K562 (cell line): ENCODE data around the gene AIDA. TPM values are rescaled to one million over a fixed set of nuclear protein-coding genes. Genes with fewer than 3 reads are reported as not detected.

Source experiments
- CREM ChIP-seq: IDR thresholded peaks from 2 replicates; pipeline ENCODE4 v1.6.1; 2014; ENCODE audit warnings: antibody characterized with exemption, low read depth
- EP300 ChIP-seq: IDR thresholded peaks from 2 replicates; pipeline ENCODE4 v1.6.1; 2012; ENCODE audit warnings: low read length, improper control_type of control experiment
- HNRNPUL1 ChIP-seq: fragments of 200-400 bp; formaldehyde crosslinking; IDR thresholded peaks from 2 replicates; pipeline ENCODE4 v1.6.1; 2017; ENCODE audit warnings: low read length
- MAFG ChIP-seq: fragments of 450-650 bp; conservative IDR thresholded peaks from 2 replicates; pipeline ENCODE4 v1.6.1; 2016; ENCODE audit warnings: missing genetic modification characterization, missing compliant biosample characterization
- SNIP1 ChIP-seq: fragments of 450-650 bp; IDR thresholded peaks from 2 replicates; pipeline ENCODE4 v1.7.1; 2017; ENCODE audit warnings: low read depth, mild to moderate bottlenecking
- SRSF1 ChIP-seq: fragments of 200-400 bp; formaldehyde crosslinking; IDR thresholded peaks from 2 replicates; pipeline ENCODE4 v1.6.1; 2017; ENCODE audit warnings: mild to moderate bottlenecking, low read depth, low read length, moderate library complexity
- ZNF253 ChIP-seq: fragments of 250-450 bp; sonication (Bioruptor Pico); conservative IDR thresholded peaks from 2 replicates; pipeline ENCODE4 v1.6.1; 2021; ENCODE audit warnings: mild to moderate bottlenecking
- polyA plus RNA-seq, 8 experiments: library from polyadenylated mRNA; depleted of rRNA in 4 of 8; stranded (reverse) in 5 of 8; unstranded in 3 of 8; fragments of >200 nt; fragmentation: Nextera tagmentation in 2 of 8; fragmentation: Illumina TruSeq in 1 of 8; extraction: Ambion mirVana in 2 of 8; extraction: Trizol in 1 of 8; gene quantifications; 2 replicates each; pipeline versions ENCODE4 v1.2.1 to v1.2.3, GENCODE V29; 2011 to 2014; ENCODE audit warnings: inconsistent platforms in 1 of 8, missing spikeins in 1 of 8
- total RNA-seq, 7 experiments: library from RNA; depleted of rRNA in 6 of 7; stranded (reverse); fragments of >200 nt in 6 of 7; fragmentation: Illumina TruSeq in 2 of 7; extraction: Trizol in 2 of 7; gene quantifications; 2 replicates each; pipeline versions ENCODE4 v1.2.1 to v1.2.3, GENCODE V29; 2011 to 2021; ENCODE audit warnings: low replicate concordance in 1 of 7
- TF ChIP-seq, protein P1 (sequence below): fragments of 250-450 bp; sonication (Bioruptor Pico); IDR thresholded peaks from 2 replicates; pipeline ENCODE4 v1.4.0; 2020; ENCODE audit warnings: mild to moderate bottlenecking, moderate library complexity, borderline replicate concordance
- TF ChIP-seq, protein P2 (sequence below): fragments of 450-650 bp; IDR thresholded peaks from 2 replicates; pipeline ENCODE4 v1.6.1; 2017; ENCODE audit warnings: antibody characterized with exemption, mild to moderate bottlenecking
- TF ChIP-seq, protein P3 (sequence below): fragments of 250-450 bp; sonication (Bioruptor Pico); IDR thresholded peaks from 2 replicates; pipeline ENCODE4 v1.8.0; 2022; ENCODE audit warnings: inconsistent platforms
- TF ChIP-seq, protein P4 (sequence below): fragments of 200-400 bp; formaldehyde crosslinking; IDR thresholded peaks from 2 replicates; pipeline ENCODE4 v1.6.1; 2017; ENCODE audit warnings: mild to moderate bottlenecking, low read depth, low read length, moderate library complexity
- TF ChIP-seq, protein P5 (sequence below), 2 experiments: IDR thresholded peaks in 1 of 2; conservative IDR thresholded peaks in 1 of 2; 2 replicates each; pipeline ENCODE4 v1.6.1; 2016; ENCODE audit warnings: low read depth in 2 of 2, mild to moderate bottlenecking in 1 of 2, missing compliant biosample characterization in 1 of 2, missing genetic modification characterization in 1 of 2, moderate library complexity in 1 of 2

The AIDA gene
- total and polyA plus RNA-seq, 9 of the 15 experiments (the other 6 are each of a cell fraction or from before 2014, with no cell fraction given): 18.2 to 77.9 (median 24.9) TPM

DNA sequence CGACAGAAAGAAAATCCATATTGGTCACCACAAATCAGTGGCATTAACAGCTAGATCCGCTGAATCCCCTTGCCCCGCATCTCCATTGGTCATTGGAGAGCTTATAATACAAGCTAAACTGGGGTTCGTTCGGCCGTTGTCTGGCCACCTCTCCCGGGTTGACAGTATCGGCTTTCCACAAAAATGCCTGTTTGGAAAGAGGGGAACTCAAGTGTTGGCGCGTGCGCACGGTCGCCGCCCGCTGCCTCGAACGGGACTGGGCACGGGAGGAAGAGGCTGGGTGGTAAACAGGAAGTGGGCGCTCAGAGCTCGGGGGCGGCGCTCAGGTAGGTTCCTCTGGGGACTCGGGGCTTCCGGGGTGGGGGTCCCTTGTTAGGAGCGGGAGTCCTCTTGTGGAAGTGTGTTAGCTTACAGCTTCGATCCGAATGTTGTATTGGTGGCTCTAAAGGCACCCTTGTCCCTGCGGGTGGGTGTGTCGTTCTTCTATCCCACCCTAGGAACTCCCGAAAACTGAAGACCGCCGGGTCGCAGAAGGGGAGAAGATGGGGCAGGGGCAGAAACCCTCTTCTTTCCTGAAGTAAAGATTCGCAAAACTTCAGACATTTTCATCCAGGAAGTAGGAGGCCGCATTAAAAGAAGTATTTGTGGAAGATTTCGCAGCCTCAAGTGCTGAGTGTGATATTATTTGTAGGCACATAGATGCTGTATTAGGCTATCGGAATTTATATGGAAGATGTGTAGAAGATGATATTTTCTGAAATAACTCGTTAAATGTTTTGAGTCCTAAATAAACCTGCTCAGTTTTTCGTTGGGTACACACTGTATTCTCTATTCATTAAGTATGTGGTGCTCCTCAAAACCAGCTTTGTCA, 1.0 kb upstream of the AIDA start (continued):
- TF ChIP-seq, protein P1, sequence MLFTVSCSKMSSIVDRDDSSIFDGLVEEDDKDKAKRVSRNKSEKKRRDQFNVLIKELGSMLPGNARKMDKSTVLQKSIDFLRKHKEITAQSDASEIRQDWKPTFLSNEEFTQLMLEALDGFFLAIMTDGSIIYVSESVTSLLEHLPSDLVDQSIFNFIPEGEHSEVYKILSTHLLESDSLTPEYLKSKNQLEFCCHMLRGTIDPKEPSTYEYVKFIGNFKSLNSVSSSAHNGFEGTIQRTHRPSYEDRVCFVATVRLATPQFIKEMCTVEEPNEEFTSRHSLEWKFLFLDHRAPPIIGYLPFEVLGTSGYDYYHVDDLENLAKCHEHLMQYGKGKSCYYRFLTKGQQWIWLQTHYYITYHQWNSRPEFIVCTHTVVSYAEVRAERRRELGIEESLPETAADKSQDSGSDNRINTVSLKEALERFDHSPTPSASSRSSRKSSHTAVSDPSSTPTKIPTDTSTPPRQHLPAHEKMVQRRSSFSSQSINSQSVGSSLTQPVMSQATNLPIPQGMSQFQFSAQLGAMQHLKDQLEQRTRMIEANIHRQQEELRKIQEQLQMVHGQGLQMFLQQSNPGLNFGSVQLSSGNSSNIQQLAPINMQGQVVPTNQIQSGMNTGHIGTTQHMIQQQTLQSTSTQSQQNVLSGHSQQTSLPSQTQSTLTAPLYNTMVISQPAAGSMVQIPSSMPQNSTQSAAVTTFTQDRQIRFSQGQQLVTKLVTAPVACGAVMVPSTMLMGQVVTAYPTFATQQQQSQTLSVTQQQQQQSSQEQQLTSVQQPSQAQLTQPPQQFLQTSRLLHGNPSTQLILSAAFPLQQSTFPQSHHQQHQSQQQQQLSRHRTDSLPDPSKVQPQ (CRISPR knock-in tag): no peak
- TF ChIP-seq, protein P2, sequence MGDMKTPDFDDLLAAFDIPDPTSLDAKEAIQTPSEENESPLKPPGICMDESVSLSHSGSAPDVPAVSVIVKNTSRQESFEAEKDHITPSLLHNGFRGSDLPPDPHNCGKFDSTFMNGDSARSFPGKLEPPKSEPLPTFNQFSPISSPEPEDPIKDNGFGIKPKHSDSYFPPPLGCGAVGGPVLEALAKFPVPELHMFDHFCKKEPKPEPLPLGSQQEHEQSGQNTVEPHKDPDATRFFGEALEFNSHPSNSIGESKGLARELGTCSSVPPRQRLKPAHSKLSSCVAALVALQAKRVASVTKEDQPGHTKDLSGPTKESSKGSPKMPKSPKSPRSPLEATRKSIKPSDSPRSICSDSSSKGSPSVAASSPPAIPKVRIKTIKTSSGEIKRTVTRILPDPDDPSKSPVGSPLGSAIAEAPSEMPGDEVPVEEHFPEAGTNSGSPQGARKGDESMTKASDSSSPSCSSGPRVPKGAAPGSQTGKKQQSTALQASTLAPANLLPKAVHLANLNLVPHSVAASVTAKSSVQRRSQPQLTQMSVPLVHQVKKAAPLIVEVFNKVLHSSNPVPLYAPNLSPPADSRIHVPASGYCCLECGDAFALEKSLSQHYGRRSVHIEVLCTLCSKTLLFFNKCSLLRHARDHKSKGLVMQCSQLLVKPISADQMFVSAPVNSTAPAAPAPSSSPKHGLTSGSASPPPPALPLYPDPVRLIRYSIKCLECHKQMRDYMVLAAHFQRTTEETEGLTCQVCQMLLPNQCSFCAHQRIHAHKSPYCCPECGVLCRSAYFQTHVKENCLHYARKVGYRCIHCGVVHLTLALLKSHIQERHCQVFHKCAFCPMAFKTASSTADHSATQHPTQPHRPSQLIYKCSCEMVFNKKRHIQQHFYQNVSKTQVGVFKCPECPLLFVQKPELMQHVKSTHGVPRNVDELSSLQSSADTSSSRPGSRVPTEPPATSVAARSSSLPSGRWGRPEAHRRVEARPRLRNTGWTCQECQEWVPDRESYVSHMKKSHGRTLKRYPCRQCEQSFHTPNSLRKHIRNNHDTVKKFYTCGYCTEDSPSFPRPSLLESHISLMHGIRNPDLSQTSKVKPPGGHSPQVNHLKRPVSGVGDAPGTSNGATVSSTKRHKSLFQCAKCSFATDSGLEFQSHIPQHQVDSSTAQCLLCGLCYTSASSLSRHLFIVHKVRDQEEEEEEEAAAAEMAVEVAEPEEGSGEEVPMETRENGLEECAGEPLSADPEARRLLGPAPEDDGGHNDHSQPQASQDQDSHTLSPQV: no peak
- TF ChIP-seq SNIP1: no peak
- no peak for TF ChIP-seq SRSF1
- peak; percentile 36 for TF ChIP-seq EP300
- peak; percentile 72 for TF ChIP-seq CREM
- no peak for TF ChIP-seq MAFG (tag)
- TF ChIP-seq, protein P3, sequence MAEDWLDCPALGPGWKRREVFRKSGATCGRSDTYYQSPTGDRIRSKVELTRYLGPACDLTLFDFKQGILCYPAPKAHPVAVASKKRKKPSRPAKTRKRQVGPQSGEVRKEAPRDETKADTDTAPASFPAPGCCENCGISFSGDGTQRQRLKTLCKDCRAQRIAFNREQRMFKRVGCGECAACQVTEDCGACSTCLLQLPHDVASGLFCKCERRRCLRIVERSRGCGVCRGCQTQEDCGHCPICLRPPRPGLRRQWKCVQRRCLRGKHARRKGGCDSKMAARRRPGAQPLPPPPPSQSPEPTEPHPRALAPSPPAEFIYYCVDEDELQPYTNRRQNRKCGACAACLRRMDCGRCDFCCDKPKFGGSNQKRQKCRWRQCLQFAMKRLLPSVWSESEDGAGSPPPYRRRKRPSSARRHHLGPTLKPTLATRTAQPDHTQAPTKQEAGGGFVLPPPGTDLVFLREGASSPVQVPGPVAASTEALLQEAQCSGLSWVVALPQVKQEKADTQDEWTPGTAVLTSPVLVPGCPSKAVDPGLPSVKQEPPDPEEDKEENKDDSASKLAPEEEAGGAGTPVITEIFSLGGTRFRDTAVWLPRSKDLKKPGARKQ (CRISPR knock-in tag): no peak
- no peak for TF ChIP-seq ZNF253 (CRISPR knock-in tag)
- no peak for TF ChIP-seq HNRNPUL1
- TF ChIP-seq, protein P4, sequence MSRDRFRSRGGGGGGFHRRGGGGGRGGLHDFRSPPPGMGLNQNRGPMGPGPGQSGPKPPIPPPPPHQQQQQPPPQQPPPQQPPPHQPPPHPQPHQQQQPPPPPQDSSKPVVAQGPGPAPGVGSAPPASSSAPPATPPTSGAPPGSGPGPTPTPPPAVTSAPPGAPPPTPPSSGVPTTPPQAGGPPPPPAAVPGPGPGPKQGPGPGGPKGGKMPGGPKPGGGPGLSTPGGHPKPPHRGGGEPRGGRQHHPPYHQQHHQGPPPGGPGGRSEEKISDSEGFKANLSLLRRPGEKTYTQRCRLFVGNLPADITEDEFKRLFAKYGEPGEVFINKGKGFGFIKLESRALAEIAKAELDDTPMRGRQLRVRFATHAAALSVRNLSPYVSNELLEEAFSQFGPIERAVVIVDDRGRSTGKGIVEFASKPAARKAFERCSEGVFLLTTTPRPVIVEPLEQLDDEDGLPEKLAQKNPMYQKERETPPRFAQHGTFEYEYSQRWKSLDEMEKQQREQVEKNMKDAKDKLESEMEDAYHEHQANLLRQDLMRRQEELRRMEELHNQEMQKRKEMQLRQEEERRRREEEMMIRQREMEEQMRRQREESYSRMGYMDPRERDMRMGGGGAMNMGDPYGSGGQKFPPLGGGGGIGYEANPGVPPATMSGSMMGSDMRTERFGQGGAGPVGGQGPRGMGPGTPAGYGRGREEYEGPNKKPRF: no peak
- TF ChIP-seq, protein P5, sequence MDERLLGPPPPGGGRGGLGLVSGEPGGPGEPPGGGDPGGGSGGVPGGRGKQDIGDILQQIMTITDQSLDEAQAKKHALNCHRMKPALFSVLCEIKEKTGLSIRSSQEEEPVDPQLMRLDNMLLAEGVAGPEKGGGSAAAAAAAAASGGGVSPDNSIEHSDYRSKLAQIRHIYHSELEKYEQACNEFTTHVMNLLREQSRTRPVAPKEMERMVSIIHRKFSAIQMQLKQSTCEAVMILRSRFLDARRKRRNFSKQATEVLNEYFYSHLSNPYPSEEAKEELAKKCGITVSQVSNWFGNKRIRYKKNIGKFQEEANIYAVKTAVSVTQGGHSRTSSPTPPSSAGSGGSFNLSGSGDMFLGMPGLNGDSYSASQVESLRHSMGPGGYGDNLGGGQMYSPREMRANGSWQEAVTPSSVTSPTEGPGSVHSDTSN (CRISPR knock-in tag; IDR thresholded peaks at IDR 0.05; ENCODE audit: low read depth): no peak
- TF ChIP-seq, protein P5 (tag; conservative IDR thresholded peaks at IDR 0.05; ENCODE audit: low read depth): no peak
